Natural killer cell (primary cell): ENCODE data around the gene NOS1AP. TPM values are rescaled to one million over a fixed set of nuclear protein-coding genes. Genes with fewer than 3 reads are reported as not detected.

ENCODE experiments used
- ATAC-seq, 3 donors: fragments of 150-1000 bp in 2 of 3; fragments of 200-7000 bp in 1 of 3; cut with Tn5 transposase; 1 replicate in 1 of 3; 2 replicates in 2 of 3; pipeline ENCODE4 v1.10.0; 2021; ENCODE audit warnings: mild to moderate bottlenecking in 2 of 3, moderate library complexity in 2 of 3
- DNase-seq, 2 donors: peaks; one replicate each; pipeline versions ENCODE4 v3.0.0 to v3.0.0-alpha.2; 2013 to 2021; ENCODE audit warnings: mixed read lengths in 1 of 2
- H3K27ac ChIP-seq: one replicate; pipeline ENCODE4 v1.5.1; 2013; ENCODE audit warnings: mild to moderate bottlenecking, low read length
- H3K27me3 ChIP-seq: one replicate; pipeline ENCODE4 v1.6.1; 2013; ENCODE audit warnings: low read length; ENCODE audit not compliant: control insufficient read depth, insufficient read depth
- H3K36me3 ChIP-seq: one replicate; pipeline ENCODE4 v1.6.1; 2013; ENCODE audit warnings: low read length; ENCODE audit not compliant: control insufficient read depth, insufficient read depth
- H3K4me1 ChIP-seq: one replicate; pipeline ENCODE4 v1.6.1; 2013; ENCODE audit warnings: low read length; ENCODE audit not compliant: control insufficient read depth, insufficient read depth
- H3K4me3 ChIP-seq: one replicate; pipeline ENCODE4 v1.5.1; 2013; ENCODE audit warnings: low read length
- H3K9me3 ChIP-seq: one replicate; pipeline ENCODE4 v1.6.1; 2013; ENCODE audit warnings: low read length; ENCODE audit not compliant: control insufficient read depth, insufficient read depth
- H3K27ac Mint-ChIP-seq, 2 donors: one replicate each; pipeline ENCODE4 v1.8.0; 2022; ENCODE audit warnings: mild to moderate bottlenecking in 2 of 2, mixed read lengths in 2 of 2, moderate library complexity in 1 of 2
- H3K27me3 Mint-ChIP-seq, 2 donors: one replicate each; pipeline ENCODE4 v1.8.0; 2022; ENCODE audit warnings: low read depth in 2 of 2, mixed read lengths in 2 of 2
- H3K36me3 Mint-ChIP-seq: one replicate; pipeline ENCODE4 v1.8.0; 2022; ENCODE audit warnings: mixed read lengths
- H3K4me1 Mint-ChIP-seq, 2 donors: one replicate each; pipeline ENCODE4 v1.8.0; 2022; ENCODE audit warnings: mixed read lengths in 2 of 2
- H3K4me3 Mint-ChIP-seq: one replicate; pipeline ENCODE4 v1.8.0; 2022; ENCODE audit warnings: mild to moderate bottlenecking, moderate library complexity, mixed read lengths
- H3K9me3 Mint-ChIP-seq, 2 donors: one replicate each; pipeline ENCODE4 v1.8.0; 2022; ENCODE audit warnings: mixed read lengths in 2 of 2
- CTCF ChIP-seq: fragments of 200-600 bp; IDR thresholded peaks from one replicate; pipeline ENCODE4 v1.8.0; 2022; ENCODE audit warnings: antibody characterized with exemption
- WGBS: methylation state at CpG from one replicate; pipeline ENCODE4 v1.1.7; 2013; ENCODE audit warnings: missing lambda C conversion rate; ENCODE audit not compliant: insufficient coverage; 5-methylcytosine and 5-hydroxymethylcytosine counted together
- intact Hi-C: fragments of 100-400 bp; cut with micrococcal nuclease; formaldehyde crosslinking; loops from one replicate; pipeline ENCODE4 v1.14.2; 2022
- total RNA-seq, 4 donors: library from RNA; stranded (reverse); fragments of 120-200 nt in 1 of 4; gene quantifications; one replicate each; pipeline versions ENCODE4 v1.2.3 to v1.2.4, GENCODE V29; 2013 to 2022

The NOS1AP gene
- total RNA-seq, 3 donors from 2014 or later (not counting 1 experiment from before 2014, with no cell fraction given): 0.09 to 0.20 TPM; not detected in 1

GRCh38 chr1:162283657-162284056, 214.2 kb downstream of the NOS1AP start:
- no peaks in the 10 kb centered on the region for H3K36me3 ChIP-seq
- no peaks in the 10 kb centered on the region for H3K4me1 ChIP-seq
- no peak for TF ChIP-seq CTCF
- Mint-ChIP-seq H3K36me3 (no peaks in the 10 kb centered on the region), H3K27me3 (peaks cover 16 to 18% of the 10 kb centered on the region in 2 donors), H3K4me1 (no peaks in the 10 kb centered on the region), H3K9me3 (no peaks in the 10 kb centered on the region), H3K4me3 (no peak overlapping the region), H3K27ac (no peak overlapping the region)
- 67% methylated on average over 2 of the region's 2 CpGs for WGBS
- no peak for DNase-seq
- no peak for ATAC-seq
- H3K4me3 ChIP-seq: no peak overlapping the region
- no peak overlapping the region for H3K27ac ChIP-seq
- H3K27me3 ChIP-seq: no peaks in the 10 kb centered on the region
- intact Hi-C loops: no loop called here
- no peaks in the 10 kb centered on the region for H3K9me3 ChIP-seq

GRCh38 chr1:162284206-162284955, 214.9 kb downstream of the NOS1AP start:
- Histone ChIP-seq H3K27me3 (no peaks in the 10 kb centered on the region), H3K27ac (no peak overlapping the region), H3K36me3 (no peaks in the 10 kb centered on the region), H3K4me3 (no peak overlapping the region), H3K9me3 (no peaks in the 10 kb centered on the region), H3K4me1 (no peaks in the 10 kb centered on the region)
- no peaks in the 10 kb centered on the region for H3K9me3 Mint-ChIP-seq
- H3K36me3 Mint-ChIP-seq: no peaks in the 10 kb centered on the region
- H3K27ac Mint-ChIP-seq: no peak overlapping the region
- intact Hi-C loops: no loop called here
- no peak for TF ChIP-seq CTCF
- ATAC-seq: no peak
- H3K4me3 Mint-ChIP-seq: no peak overlapping the region
- no peaks in the 10 kb centered on the region for H3K4me1 Mint-ChIP-seq
- WGBS: 88% methylated on average over 3 of the region's 3 CpGs
- peaks cover 14 to 17% of the 10 kb centered on the region in 2 donors for H3K27me3 Mint-ChIP-seq
- DNase-seq: no peak

GRCh38 chr1:162285149-162285561, 215.7 kb downstream of the NOS1AP start:
- Mint-ChIP-seq H3K9me3 (no peaks in the 10 kb centered on the region), H3K27ac (no peak overlapping the region), H3K4me3 (no peak overlapping the region), H3K36me3 (no peaks in the 10 kb centered on the region), H3K27me3 (peaks cover 13 to 14% of the 10 kb centered on the region in 2 donors), H3K4me1 (peaks cover 0 to 5% of the 10 kb centered on the region in 2 donors)
- no peaks in the 10 kb centered on the region for H3K4me1 ChIP-seq
- no peaks in the 10 kb centered on the region for H3K9me3 ChIP-seq
- no peak overlapping the region for H3K27ac ChIP-seq
- no peak for DNase-seq
- no peak for TF ChIP-seq CTCF
- ATAC-seq: no peak
- H3K36me3 ChIP-seq: no peaks in the 10 kb centered on the region
- H3K4me3 ChIP-seq: no peak overlapping the region
- intact Hi-C loops: no loop called here
- 63% methylated on average over 5 of the region's 5 CpGs for WGBS
- no peaks in the 10 kb centered on the region for H3K27me3 ChIP-seq

GRCh38 chr1:162291000-162291399, 221.5 kb downstream of the NOS1AP start:
- intact Hi-C loops: no loop called here
- 60% methylated on average over 1 of the region's 1 CpG for WGBS
- ATAC-seq (no peak), DNase-seq (no peak)
- no peak overlapping the region for H3K4me3 ChIP-seq
- H3K9me3 Mint-ChIP-seq: no peaks in the 10 kb centered on the region
- H3K9me3 ChIP-seq: no peaks in the 10 kb centered on the region
- H3K27me3 ChIP-seq: no peaks in the 10 kb centered on the region
- no peak overlapping the region for H3K27ac ChIP-seq
- H3K36me3 Mint-ChIP-seq: no peaks in the 10 kb centered on the region
- H3K36me3 ChIP-seq: no peaks in the 10 kb centered on the region
- peaks cover 22 to 27% of the 10 kb centered on the region in 2 donors for H3K4me1 Mint-ChIP-seq
- no peak overlapping the region for H3K27ac Mint-ChIP-seq
- no peak for TF ChIP-seq CTCF
- peaks cover 2 to 6% of the 10 kb centered on the region in 2 donors for H3K27me3 Mint-ChIP-seq
- no peak overlapping the region for H3K4me3 Mint-ChIP-seq
- H3K4me1 ChIP-seq: peaks cover 18% of the 10 kb centered on the region
